Activated CD4-positive, CD25-positive, alpha-beta regulatory T cell treated with anti-CD3 and anti-CD28 coated beads, Interleukin-2, amount 50 U/mL, for 72 hours (primary cell): Measurements from ENCODE around the gene TEAD1.

ENCODE experiments used
- DNase-seq: peaks from one replicate; pipeline ENCODE4 v3.0.0; 2021

Gene TEAD1

DNA sequence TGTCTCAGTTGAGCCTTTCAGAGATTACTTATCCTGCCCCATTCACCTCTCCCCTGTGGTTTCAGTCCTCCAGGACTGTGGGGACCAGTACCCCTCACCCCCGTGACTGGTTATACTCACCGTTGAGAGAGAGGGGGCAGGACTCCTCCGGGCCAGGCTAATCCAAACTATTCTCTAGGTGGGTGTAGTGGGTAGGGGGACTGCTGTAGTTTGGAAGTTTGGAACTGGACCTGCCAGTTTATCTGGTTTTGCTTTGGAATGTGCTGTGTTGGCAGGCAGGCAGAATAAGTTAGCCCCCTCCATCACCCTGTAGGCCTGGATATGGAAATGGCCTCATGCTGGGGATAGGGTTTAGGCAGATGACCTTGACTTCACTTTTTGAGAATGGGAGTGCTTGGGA lies 13.5 kb downstream of the TEAD1 start:
- no peak for DNase-seq

GRCh38 chr11:12689029-12689755 lies 15.0 kb downstream of the TEAD1 start:
- DNase-seq: no peak

GRCh38 chr11:12690663-12691062 lies 16.4 kb downstream of the TEAD1 start:
- no peak for DNase-seq

- no peak for DNase-seq
These were observed 17.3 kb downstream of the TEAD1 start for GRCh38 chr11:12691473-12691872.

- DNase-seq: no peak
These were observed 18.2 kb downstream of the TEAD1 start for GRCh38 chr11:12692229-12693075.

GRCh38 chr11:12693094-12693478 lies 18.9 kb downstream of the TEAD1 start:
- DNase-seq: no peak

DNA sequence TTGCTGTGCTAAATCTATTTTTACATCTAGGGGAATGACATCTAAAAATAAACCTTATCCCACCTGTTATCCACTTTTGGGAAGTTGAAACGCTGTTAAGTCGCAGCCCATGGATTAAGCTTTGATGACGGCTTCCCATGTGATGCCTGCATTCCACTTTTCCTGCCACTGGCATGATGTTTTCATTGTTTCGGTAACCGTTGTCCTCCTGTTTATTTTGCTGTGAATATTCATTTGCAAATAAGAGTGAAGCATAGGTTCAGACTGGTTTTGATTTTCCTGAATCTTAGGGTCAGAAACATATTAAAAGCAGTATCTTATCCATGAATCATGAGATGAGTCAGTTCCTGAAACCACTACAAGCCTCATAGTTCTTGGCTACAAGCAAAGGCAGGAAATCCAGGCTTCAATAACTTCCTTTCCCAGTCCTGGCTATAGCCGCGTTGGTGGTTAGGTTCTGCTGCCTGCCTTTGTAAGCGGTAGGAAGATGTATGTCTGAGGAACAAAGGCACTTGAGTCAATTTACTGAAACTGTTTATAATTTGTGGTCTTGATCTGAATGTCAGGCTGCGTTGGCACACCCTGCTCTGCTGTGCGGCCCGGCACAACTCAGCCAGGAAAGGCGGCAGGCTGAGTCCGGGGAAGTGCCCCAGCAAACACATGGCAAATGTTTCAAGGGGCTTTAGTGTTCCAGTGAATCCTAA lies 19.4 kb downstream of the TEAD1 start:
- no peak for DNase-seq

GRCh38 chr11:12694183-12694531 lies 19.9 kb downstream of the TEAD1 start:
- DNase-seq: no peak

- DNase-seq: no peak
These were observed 21.1 kb downstream of the TEAD1 start for GRCh38 chr11:12695221-12695794.

DNA sequence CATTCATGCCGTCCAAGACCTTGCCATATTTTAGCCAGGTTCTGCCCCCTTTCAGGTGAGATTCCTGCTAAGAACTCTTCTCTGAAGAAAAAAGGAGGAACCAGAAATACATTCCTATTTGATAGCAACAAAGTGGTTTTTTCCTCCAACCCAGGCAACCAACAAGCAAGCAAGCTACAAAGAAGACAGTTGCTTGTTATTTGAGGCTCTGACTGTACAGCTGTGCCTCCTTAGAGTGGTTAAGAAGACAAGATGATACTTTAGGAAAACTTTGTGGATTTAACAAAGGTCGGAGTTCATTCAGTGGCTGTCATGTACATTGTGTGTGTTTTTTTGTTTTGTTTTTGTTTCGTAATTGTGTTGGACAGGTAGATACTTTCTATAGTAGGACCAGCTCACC lies 21.7 kb downstream of the TEAD1 start:
- DNase-seq: no peak

DNA sequence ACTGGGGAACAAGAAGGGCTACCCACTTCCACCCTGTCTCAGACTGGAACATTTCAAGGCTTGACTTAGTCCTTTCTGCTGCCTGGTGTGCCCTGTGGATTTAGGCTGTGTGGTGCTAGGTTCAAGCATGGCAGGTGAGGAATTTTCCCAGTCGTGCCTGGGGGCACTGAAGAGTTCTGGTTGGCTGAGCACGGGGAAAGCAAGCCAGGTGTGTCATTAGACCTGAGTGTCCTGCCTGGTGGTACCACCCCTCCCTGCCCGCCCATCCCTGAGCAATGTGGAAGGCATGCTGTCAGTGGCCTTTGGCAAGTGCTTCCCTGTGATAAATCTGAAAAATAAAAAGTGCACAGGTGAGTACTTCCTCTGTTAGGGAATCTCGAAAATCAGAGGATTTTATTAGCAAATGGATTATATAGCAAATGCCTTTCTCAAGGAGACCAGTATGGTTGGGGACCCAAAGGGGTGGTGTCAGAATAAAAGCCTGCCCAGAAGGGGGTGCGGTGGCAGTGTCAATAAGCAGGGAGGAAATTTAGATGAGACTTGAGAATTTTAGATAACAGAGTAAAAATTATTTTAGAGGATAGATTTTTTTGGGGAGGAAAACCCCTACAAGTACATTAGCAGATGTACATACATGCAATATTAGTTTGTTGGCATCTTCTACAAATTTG lies 22.8 kb downstream of the TEAD1 start:
- no peak for DNase-seq

- no peak for DNase-seq
These were observed 23.8 kb downstream of the TEAD1 start for GRCh38 chr11:12698048-12698447.

DNA sequence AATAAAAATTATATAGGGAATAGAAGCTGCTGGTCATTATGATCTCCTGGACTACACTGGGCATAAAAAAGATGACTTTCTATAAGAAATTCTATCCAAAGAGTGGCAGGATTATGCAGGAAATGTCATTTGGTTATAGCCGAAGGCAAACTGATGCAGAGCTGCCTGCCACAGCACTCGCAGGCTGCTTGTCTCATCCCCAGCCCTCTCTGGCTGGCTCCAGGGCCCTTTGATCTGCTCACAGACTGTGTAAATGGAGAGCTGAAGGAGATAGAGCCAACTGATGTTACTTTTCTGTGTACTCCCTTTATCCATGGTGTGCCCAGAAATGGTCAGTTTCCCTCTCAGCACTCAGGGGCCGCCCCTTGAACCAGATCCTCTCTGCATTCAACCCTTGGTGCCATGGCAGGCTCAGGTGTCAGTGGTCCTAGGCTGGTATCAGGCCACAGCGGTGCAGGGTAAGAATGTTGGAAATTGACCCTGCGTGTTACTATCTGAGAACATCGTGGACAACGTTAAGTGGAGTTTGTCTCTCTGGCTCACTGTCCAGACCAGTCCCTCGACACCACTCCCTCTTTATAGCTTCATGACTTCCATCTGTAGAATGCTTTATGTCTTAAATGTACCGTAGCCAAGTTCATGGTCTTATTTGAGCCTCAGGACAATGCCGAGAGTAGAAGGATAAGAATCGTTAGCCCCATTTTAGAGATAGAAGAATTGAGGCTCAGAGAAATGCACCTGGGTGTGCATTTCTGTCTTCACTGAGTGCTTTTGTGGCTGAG lies 27.8 kb downstream of the TEAD1 start:
- DNase-seq: no peak

DNA sequence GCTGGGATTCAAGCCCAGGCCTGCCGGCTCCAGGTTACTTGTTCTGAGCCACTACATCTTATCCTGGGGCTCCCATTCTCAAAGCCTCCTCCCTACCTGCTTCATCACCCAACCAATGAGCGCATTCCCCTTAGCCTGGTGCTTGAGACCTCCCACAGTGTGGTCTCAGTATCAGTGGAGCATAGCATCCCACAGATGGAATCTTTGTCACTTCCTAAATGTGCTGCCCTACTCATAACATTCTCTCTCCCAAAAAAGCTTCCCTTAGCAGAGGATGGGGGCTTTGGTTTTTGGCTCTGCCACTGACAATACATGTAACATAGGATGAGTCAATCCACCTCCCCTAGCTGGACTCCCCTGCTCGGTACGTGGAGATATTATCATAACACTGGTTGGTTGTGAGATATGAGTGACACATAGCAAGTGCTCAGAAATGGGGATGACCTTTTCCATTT lies 28.8 kb downstream of the TEAD1 start:
- DNase-seq: no peak

GRCh38 chr11:12704049-12704448 lies 29.8 kb downstream of the TEAD1 start:
- DNase-seq: no peak

- no peak for DNase-seq
These were observed 31.7 kb downstream of the TEAD1 start for GRCh38 chr11:12705874-12706273.

DNA sequence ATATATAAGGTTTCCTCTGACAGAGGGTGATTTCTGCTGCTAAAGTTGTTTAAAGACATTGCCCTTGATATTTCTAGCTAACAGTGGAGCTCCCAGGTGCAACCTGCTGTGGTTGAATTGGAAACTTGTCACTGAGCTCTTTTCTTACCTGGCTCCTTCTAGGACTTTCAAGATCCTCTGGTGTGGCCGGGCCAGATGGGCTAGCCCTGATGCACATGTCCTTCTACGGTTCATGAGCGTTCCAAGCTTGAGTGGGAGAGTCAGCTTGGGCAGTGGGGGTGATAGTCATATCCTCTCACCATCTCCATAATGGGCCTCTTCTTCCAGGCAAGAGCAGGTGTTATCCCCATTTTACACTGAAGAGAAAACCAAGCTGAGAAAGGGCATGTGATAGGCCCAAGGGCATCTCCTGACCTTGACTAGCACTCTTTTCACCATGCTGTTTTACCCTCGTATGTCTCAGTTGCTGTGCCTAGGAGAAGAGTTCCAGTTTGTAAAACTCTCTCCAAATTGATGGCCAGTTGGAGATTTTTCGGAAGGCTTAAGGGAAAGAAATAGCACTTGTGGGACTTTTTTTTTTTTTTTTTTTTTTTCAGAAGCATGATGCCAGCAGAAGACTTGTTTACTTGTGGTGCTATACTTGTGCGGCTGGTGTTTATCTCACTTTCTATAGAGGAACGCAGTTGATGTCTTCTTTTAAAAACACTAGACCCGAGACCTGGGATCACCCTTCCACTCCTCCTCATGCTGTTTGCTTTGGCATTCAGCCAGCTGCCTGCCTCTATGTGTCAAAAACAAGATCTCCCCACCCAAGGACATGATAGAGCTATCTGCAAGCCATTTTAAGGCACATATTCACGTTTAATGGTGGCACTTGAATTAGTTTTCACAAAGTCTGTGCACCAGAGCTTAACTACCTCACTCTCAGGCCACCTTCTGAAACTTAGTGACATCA lies 32.6 kb downstream of the TEAD1 start:
- no peak for DNase-seq

- no peak for DNase-seq
These were observed 33.3 kb downstream of the TEAD1 start for GRCh38 chr11:12707500-12707880.

- no peak for DNase-seq
These were observed 37.3 kb downstream of the TEAD1 start for GRCh38 chr11:12711496-12711895.

DNA sequence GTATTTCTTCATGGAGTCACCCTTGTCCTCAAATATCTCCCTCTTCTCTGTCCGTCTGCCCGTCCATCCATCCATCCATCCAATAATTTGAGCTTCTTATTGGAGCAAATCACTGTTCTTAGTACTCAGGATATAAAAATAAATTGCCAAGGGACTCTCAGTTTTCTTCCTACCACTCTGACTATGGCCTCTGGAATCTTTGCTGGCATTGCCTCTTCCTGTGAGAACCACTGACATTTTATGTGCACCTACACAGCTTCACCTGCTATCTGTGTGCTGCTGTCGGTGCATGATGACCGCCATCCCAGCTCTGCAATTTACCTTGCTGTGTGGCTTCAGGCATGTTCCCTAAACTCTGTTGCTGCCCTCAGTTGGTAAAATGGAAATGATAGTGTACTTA lies 37.9 kb downstream of the TEAD1 start:
- DNase-seq: no peak

GRCh38 chr11:12715131-12715530 lies 40.9 kb downstream of the TEAD1 start:
- DNase-seq: no peak
